RWPE1 (cell line): ENCODE results near the gene YAE1.

Experiments
- CTCF ChIA-PET: fragments of 350-600 bp; sonication (Branson Sonifier 250); formaldehyde crosslinking; extraction: SDS; loops from one replicate; lab custom pipeline; 2021; lab: Yijun Ruan, JAX
- POLR2A ChIA-PET: fragments of 400-600 bp; formaldehyde crosslinking; extraction: SDS; loops from one replicate; lab custom pipeline; 2020; ENCODE audit warnings: antibody characterized with exemption; ENCODE audit not compliant: low non-redundant PET; lab: Yijun Ruan, JAX
- DNase-seq: peaks from one replicate; pipeline ENCODE4 v3.0.0; 2012; ENCODE audit warnings: low spot score
- H3K27ac ChIP-seq: fragments of 450-650 bp; 2 replicates; pipeline ENCODE4 v1.5.1; 2017
- CTCF ChIP-seq: fragments of 450-650 bp; conservative IDR thresholded peaks from 2 replicates; pipeline ENCODE4 v1.5.1; 2017; ENCODE audit warnings: low read depth, mild to moderate bottlenecking

YAE1 gene

GRCh38 chr7:39621261-39621660, 55.1 kb downstream of the YAE1 start:
- CTCF ChIA-PET: no interaction called here
- POLR2A ChIA-PET: no interaction called here
- no peak overlapping the region for H3K27ac ChIP-seq
- TF ChIP-seq CTCF: no peak
- peak; percentile 45 for DNase-seq

GRCh38 chr7:39621784-39622411, 55.7 kb downstream of the YAE1 start:
- DNase-seq: no peak
- ChIA-PET CTCF (interaction anchor here (0.7 kb wide), 2 partner anchors 11 to 17 kb away, joined by 3 to 4 read pairs; no protein-coding TSS in a partner anchor), POLR2A (interaction anchor here (1.1 to 1.5 kb wide), 2 partner anchors 41 to 126 kb away, joined by 3 read pairs; no protein-coding TSS in a partner anchor)
- no peak for TF ChIP-seq CTCF
- no peak overlapping the region for H3K27ac ChIP-seq
